ENCODE data around the gene CLIP1.
"Not testable (repeated sequence)": the region's sequence is repeated elsewhere in the genome, so short reads cannot be mapped to it uniquely, and the experiment has no call there.

CLIP1 gene

DNA sequence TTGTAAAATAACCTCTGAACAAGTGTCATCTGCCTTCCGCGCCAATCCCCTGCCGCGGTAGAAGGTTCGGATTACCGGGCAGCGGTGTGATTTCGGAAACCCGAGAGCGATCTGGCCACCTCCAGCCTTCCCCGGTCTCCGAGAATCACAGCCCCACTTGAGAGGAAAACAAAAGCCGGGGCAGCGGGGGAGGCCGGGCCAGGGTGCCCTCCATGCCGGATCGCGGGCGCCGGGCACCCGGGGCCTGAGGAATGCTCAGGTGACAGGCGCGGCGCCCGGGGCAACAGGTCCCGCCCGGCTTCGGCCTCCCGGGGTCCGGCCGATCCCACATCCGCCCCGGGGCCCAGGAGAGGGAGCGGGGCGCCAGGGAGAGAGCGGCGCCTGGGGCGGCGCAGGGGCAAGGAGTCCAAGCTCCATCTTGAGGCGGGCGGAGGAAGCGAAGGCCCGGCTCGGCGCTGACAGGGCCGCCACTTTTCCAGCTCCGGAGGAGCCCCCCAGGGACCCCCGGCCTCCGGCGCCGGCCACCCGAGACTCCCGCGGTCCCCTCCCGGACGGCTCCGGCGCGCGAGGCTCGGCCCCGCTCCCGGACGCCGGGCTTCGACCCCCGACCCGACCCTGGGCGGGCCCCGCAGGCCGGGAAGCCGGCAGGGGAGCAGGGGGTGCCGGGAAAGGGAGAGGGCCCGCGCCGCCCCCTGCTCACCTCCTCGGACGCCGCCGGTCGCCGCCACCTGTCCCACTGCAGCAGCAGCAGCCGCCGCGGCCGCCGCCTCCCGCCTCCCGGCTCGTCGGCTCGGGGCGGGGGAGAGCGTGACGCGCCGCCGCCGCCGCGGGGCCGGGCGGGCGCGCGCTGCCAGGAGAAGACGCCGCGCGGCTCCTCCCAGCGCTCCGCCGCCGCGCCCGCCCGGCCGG is at the start of gene CLIP1:
CLIP1 (minus strand) TSS at position 849 of the 909 bp plus-strand sequence. CDS start 42,217 bp downstream, outside the sequence.
- Histone ChIP-seq H3K4me1 (ENCODE audit: insufficient read depth, low read length) (peaks cover 20% of the 10 kb centered on the region), H3K4me3 (ENCODE audit: low read length) (peak within 1 kb of the TSS; percentile 98), H3K36me3 (ENCODE audit: insufficient read depth, low read length) (no peaks in the 10 kb centered on the region), H2AFZ (ENCODE audit: low read depth, low read length) (peak within 1 kb of the TSS; percentile 61), H3K27me3 (ENCODE audit: insufficient read depth, low read length) (no peaks in the 10 kb centered on the region), H3K9me3 (ENCODE audit: low read length) (no peaks in the 10 kb centered on the region)

- Histone ChIP-seq H3K27me3 (ENCODE audit: insufficient read depth, low read length) (no peaks in the 10 kb centered on the region), H3K4me1 (ENCODE audit: insufficient read depth, low read length) (peaks cover 3% of the 10 kb centered on the region), H3K36me3 (ENCODE audit: insufficient read depth, low read length) (peaks cover 39% of the 10 kb centered on the region), H3K9me3 (ENCODE audit: low read length) (no peaks in the 10 kb centered on the region), H3K4me3 (ENCODE audit: low read length) (no peak overlapping the region), H2AFZ (ENCODE audit: low read depth, low read length) (no peak overlapping the region)
Observed at GRCh38 chr12:122471324-122472226, 49.1 kb upstream of the CLIP1 start.

DNA sequence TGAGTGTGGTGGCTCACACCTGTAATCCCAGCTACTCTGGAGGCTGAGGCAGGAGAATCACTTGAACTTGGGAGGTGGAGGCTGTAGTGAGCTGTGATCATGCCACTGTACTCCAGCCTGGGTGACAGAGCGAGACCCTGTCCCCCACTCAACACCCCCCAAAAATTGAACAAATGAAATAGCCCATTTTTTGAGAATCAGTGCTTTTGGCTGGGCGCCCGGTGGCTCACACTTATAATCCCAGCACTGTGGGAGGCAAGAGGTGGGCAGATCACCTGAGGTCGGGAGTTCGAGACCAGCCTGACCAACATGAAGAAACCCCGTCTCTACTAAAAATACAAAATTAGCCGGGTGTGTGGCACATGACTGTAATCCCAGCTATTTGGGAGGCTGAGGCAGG is 48.1 kb upstream of the CLIP1 start:
- not testable (repeated sequence) for H3K9me3 ChIP-seq (ENCODE audit: low read length); H2AFZ ChIP-seq (ENCODE audit: low read depth, low read length); H3K27me3 ChIP-seq (ENCODE audit: insufficient read depth, low read length); H3K4me3 ChIP-seq (ENCODE audit: low read length); H3K4me1 ChIP-seq (ENCODE audit: insufficient read depth, low read length)
- peaks cover 29% of the 10 kb centered on the region for H3K36me3 ChIP-seq (ENCODE audit: insufficient read depth, low read length)

- not testable (repeated sequence) for H3K4me3 ChIP-seq (ENCODE audit: low read length); H3K27me3 ChIP-seq (ENCODE audit: insufficient read depth, low read length); H3K4me1 ChIP-seq (ENCODE audit: insufficient read depth, low read length); H2AFZ ChIP-seq (ENCODE audit: low read depth, low read length); H3K9me3 ChIP-seq (ENCODE audit: low read length)
- H3K36me3 ChIP-seq (ENCODE audit: insufficient read depth, low read length), result peaks cover 22% of the 10 kb centered on the region
Observed at GRCh38 chr12:122469856-122470255, 47.4 kb upstream of the CLIP1 start.

DNA sequence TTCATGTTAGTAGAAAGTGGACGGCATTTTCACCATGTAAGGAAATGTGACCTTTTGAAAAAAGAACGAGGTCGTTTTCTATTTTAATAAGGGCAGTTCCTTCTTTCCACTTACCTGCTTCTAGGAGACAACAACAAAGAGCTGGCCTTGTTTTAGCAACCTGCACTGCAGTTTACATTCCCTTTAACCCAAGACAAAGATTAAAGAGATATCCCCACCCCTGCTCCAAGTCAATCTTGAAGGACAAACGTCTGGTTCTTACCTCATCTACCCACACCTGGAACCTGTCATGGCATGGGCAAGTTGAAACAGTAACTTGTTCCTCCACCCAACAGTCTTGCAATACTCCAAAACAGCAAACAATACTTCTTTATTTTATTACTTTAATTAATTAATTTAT is 45.5 kb upstream of the CLIP1 start:
- Histone ChIP-seq H3K9me3 (ENCODE audit: low read length) (no peaks in the 10 kb centered on the region), H3K27me3 (ENCODE audit: insufficient read depth, low read length) (no peaks in the 10 kb centered on the region), H3K4me1 (ENCODE audit: insufficient read depth, low read length) (peaks cover 3% of the 10 kb centered on the region), H3K36me3 (ENCODE audit: insufficient read depth, low read length) (peaks cover 6% of the 10 kb centered on the region), H3K4me3 (ENCODE audit: low read length) (no peak overlapping the region), H2AFZ (ENCODE audit: low read depth, low read length) (no peak overlapping the region)

- H2AFZ ChIP-seq (ENCODE audit: low read depth, low read length); H3K9me3 ChIP-seq (ENCODE audit: low read length); H3K4me3 ChIP-seq (ENCODE audit: low read length); H3K36me3 ChIP-seq (ENCODE audit: insufficient read depth, low read length); H3K4me1 ChIP-seq (ENCODE audit: insufficient read depth, low read length); H3K27me3 ChIP-seq (ENCODE audit: insufficient read depth, low read length): not testable (repeated sequence)
Observed at GRCh38 chr12:122464317-122465042, 42.0 kb upstream of the CLIP1 start.

DNA sequence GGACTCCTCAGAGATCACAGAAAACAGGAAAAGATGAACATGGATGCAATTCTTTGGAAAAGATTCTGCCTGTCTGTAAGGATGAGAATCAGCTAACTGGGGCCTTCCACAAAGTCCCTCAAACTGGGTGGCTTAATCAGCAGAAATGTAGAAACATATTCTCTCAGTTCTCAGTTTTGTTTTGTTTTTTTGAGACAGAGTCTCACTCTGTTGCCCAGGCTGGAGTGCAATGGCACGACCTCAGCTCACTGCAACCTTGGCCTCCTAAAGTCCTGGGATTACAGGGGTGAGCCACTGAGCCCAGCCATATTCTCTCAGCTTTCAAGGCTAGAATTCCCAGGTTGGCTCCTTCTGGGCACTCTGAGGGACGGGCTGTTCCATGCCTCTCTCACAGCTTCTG is 38.2 kb upstream of the CLIP1 start:
- H3K36me3 ChIP-seq (ENCODE audit: insufficient read depth, low read length), result no peaks in the 10 kb centered on the region
- H3K9me3 ChIP-seq (ENCODE audit: low read length), result no peaks in the 10 kb centered on the region
- no peak overlapping the region for H2AFZ ChIP-seq (ENCODE audit: low read depth, low read length)
- no peaks in the 10 kb centered on the region for H3K27me3 ChIP-seq (ENCODE audit: insufficient read depth, low read length)
- H3K4me1 ChIP-seq (ENCODE audit: insufficient read depth, low read length), result no peaks in the 10 kb centered on the region
- no peak overlapping the region for H3K4me3 ChIP-seq (ENCODE audit: low read length)

DNA sequence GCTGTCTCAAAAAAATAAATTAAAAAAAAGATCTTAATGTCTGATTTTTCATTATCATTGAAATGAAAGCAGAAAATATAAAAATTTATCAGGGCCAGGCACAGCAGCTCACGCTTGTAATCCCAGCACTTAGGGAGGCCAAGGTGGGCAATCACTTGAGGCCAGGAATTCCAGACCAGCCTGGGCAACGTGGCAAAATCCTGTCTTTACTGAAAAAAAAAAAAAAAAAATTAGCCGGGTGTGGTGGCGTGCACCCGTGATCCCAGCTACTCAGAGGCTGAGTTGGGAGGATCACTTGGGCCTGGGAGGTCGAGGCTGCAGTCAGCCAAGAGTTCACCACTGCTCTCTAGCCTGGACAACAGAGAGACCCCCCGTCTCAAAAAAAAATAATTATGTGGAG is 37.6 kb upstream of the CLIP1 start:
- H3K9me3 ChIP-seq (ENCODE audit: low read length), result no peaks in the 10 kb centered on the region
- no peaks in the 10 kb centered on the region for H3K27me3 ChIP-seq (ENCODE audit: insufficient read depth, low read length)
- H3K4me1 ChIP-seq (ENCODE audit: insufficient read depth, low read length), result no peaks in the 10 kb centered on the region
- H3K36me3 ChIP-seq (ENCODE audit: insufficient read depth, low read length), result no peaks in the 10 kb centered on the region
- no peak overlapping the region for H2AFZ ChIP-seq (ENCODE audit: low read depth, low read length)
- H3K4me3 ChIP-seq (ENCODE audit: low read length), result no peak overlapping the region

DNA sequence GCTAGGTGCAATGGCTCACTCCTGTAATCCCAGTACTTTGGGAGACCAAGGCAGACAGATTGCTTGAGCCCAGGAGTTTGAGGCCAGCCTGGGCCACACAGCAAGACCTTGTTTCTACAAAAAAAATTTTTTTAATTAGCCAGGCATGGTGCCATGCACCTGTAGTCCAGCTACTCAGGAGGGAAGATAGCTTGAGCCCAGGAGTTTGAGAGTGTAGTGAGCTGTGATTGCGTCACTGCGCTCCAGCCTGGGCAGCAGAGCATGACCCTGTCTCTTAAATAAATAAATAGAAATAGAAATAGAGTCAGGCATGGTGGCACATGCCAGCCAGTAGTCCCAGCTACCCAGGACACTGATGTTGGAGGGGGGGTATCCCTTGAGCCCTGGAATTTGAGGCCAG is 36.7 kb upstream of the CLIP1 start:
- H3K4me1 ChIP-seq (ENCODE audit: insufficient read depth, low read length), result no peaks in the 10 kb centered on the region
- no peak overlapping the region for H2AFZ ChIP-seq (ENCODE audit: low read depth, low read length)
- H3K9me3 ChIP-seq (ENCODE audit: low read length), result no peaks in the 10 kb centered on the region
- no peaks in the 10 kb centered on the region for H3K36me3 ChIP-seq (ENCODE audit: insufficient read depth, low read length)
- no peak overlapping the region for H3K4me3 ChIP-seq (ENCODE audit: low read length)
- no peaks in the 10 kb centered on the region for H3K27me3 ChIP-seq (ENCODE audit: insufficient read depth, low read length)

DNA sequence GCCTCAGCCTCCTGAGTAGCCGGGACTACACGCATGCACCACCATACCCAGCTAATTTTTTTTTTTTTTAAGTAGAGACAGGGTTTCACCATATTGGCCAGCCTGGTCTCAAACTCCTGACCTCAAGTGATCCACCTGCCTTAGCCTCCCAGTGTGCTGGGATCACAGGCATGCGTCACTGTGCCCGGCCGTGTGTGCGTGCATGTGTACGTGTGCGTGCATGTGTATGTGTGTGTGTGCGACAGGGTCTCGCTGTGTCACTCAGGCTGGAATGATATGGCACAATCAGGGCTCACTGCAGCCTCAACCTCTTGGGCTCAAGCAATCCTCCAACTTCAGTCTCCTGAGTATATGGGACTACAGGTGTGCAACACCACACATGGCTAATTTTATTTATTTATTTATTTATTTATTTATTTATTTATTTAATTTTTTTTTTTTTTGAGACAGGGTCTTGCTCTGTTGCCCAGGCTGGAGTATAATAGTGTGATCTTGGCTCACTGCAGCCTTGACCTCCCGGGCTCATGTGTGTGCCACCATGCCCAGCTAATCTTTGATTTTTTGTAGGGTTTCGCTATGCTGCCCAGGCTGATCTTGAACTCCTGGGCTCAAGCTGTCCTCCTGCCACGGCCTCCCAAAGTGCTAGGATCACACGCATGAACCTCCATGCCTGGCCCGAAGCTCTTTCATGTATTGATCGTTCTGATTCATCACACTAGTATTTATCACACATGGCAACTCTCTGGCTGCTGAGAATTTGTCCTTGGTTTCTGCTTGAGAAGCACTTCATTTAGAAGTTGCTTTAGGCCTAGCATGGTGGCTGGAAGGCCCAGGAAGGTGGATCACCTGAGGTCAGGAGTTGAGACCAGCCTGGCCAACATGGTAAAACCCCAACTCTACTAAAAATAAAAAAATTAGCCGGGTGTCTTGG is 35.9 kb upstream of the CLIP1 start:
- H3K4me1 ChIP-seq (ENCODE audit: insufficient read depth, low read length), result no peaks in the 10 kb centered on the region
- H3K27me3 ChIP-seq (ENCODE audit: insufficient read depth, low read length), result no peaks in the 10 kb centered on the region
- no peak overlapping the region for H2AFZ ChIP-seq (ENCODE audit: low read depth, low read length)
- H3K9me3 ChIP-seq (ENCODE audit: low read length), result no peaks in the 10 kb centered on the region
- no peak overlapping the region for H3K4me3 ChIP-seq (ENCODE audit: low read length)
- H3K36me3 ChIP-seq (ENCODE audit: insufficient read depth, low read length), result no peaks in the 10 kb centered on the region

- Histone ChIP-seq H3K27me3 (ENCODE audit: insufficient read depth, low read length) (no peaks in the 10 kb centered on the region), H3K4me1 (ENCODE audit: insufficient read depth, low read length) (no peaks in the 10 kb centered on the region), H3K4me3 (ENCODE audit: low read length) (no peak overlapping the region), H3K36me3 (ENCODE audit: insufficient read depth, low read length) (no peaks in the 10 kb centered on the region), H2AFZ (ENCODE audit: low read depth, low read length) (no peak overlapping the region), H3K9me3 (ENCODE audit: low read length) (no peaks in the 10 kb centered on the region)
Observed at GRCh38 chr12:122457627-122458026, 35.2 kb upstream of the CLIP1 start.

DNA sequence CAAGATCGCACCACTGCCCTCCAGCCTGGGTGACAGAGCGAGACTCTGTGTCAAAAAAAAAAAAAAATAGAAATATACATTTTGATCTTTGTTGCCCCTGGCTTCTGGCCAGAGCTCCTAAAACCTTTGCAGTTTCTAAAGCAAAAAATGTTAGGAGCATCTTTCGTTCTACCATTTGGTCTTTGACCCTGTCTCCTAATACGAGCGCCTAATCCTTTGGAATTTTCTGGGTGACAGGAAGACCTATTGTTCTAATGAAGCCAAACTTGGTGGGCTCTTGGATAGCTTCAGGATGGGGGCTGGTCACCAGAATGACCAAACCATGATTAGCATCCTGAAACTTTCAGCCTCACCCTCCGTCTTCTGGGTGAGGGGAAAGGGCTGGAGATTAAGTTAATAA is 32.3 kb upstream of the CLIP1 start:
- Histone ChIP-seq H3K4me3 (ENCODE audit: low read length) (no peak overlapping the region), H3K36me3 (ENCODE audit: insufficient read depth, low read length) (no peaks in the 10 kb centered on the region), H3K27me3 (ENCODE audit: insufficient read depth, low read length) (no peaks in the 10 kb centered on the region), H3K9me3 (ENCODE audit: low read length) (no peaks in the 10 kb centered on the region), H3K4me1 (ENCODE audit: insufficient read depth, low read length) (no peaks in the 10 kb centered on the region), H2AFZ (ENCODE audit: low read depth, low read length) (no peak overlapping the region)

Data from neuron (in vitro differentiated cells).